IMR-90 (cell line): Measurements from ENCODE around the gene UNC5A. TPM values are rescaled to one million over a fixed set of nuclear protein-coding genes. Genes with fewer than 3 reads are reported as not detected.

ENCODE experiments used
- polyA plus RNA-seq, 3 experiments: library from polyadenylated mRNA; depleted of rRNA; stranded (reverse); fragments of >200 nt; gene quantifications; 2 replicates each; pipeline ENCODE4 v1.2.3, GENCODE V29; 2012; ENCODE audit warnings: low replicate concordance in 1 of 3
- total RNA-seq: library from RNA; depleted of rRNA; stranded (reverse); fragments of >200 nt; gene quantifications from 2 replicates; pipeline ENCODE4 v1.2.3, GENCODE V29; 2012; rRNA removed

The UNC5A gene
- total and polyA plus RNA-seq, 2 of the 4 experiments (the other 2 are of a cell fraction), result not detected

Other genes starting within 250 kb of the UNC5A start
- gene GPRIN1, start 200.4 kb upstream of the UNC5A start, total RNA-seq, result 2.5 and 3.0 TPM in 2 replicates
- 4.7 and 5.1 TPM in 2 replicates for gene GPRIN1, start 200.4 kb upstream of the UNC5A start, polyA plus RNA-seq (2012; rRNA removed)
- gene SNCB, start 180.0 kb upstream of the UNC5A start, total RNA-seq, result not detected in 2 replicates
- 0.40 and 0.41 TPM in 2 replicates for gene SNCB, start 180.0 kb upstream of the UNC5A start, polyA plus RNA-seq (2012; rRNA removed)
- gene EIF4E1B, start 179.9 kb upstream of the UNC5A start, total RNA-seq, result not detected in 2 replicates
- gene EIF4E1B, start 179.9 kb upstream of the UNC5A start, polyA plus RNA-seq (2012; rRNA removed), result not detected in 2 replicates
- 34.2 and 35.3 TPM in 2 replicates for gene TSPAN17, start 163.1 kb upstream of the UNC5A start, total RNA-seq
- gene TSPAN17, start 163.1 kb upstream of the UNC5A start, polyA plus RNA-seq (2012; rRNA removed), result 40.9 and 41.6 TPM in 2 replicates
- not detected in 2 replicates for gene HK3, start 88.8 kb downstream of the UNC5A start, total RNA-seq
- gene HK3, start 88.8 kb downstream of the UNC5A start, polyA plus RNA-seq (2012; rRNA removed), result not detected in 2 replicates
- 23.1 and 27.6 TPM in 2 replicates for gene UIMC1, start 196.2 kb downstream of the UNC5A start, total RNA-seq
- gene UIMC1, start 196.2 kb downstream of the UNC5A start, polyA plus RNA-seq (2012; rRNA removed), result 15.7 and 19.5 TPM in 2 replicates
- gene ZNF346, start 212.1 kb downstream of the UNC5A start, total RNA-seq, result 14.7 and 15.1 TPM in 2 replicates
- gene ZNF346, start 212.1 kb downstream of the UNC5A start, polyA plus RNA-seq (2012; rRNA removed), result 15.7 and 17.0 TPM in 2 replicates